GM18505 (cell line): Measurements from ENCODE around the gene LPXN.
"Not testable (repeated sequence)": the region's sequence is repeated elsewhere in the genome, so short reads cannot be mapped to it uniquely, and the experiment has no call there.

ENCODE experiments used
- ATAC-seq: cut with Tn5 transposase; IDR thresholded peaks from one replicate; pipeline ENCODE4 v1.9.1; 2021; ENCODE audit not compliant: unreplicated experiment
- POLR2A ChIP-seq: IDR thresholded peaks from 4 replicates; pipeline ENCODE4 v1.6.1; 2011; ENCODE audit warnings: borderline replicate concordance; ENCODE audit not compliant: insufficient read depth, insufficient read length; ENCODE audit errors: extremely low read depth

The LPXN gene

DNA sequence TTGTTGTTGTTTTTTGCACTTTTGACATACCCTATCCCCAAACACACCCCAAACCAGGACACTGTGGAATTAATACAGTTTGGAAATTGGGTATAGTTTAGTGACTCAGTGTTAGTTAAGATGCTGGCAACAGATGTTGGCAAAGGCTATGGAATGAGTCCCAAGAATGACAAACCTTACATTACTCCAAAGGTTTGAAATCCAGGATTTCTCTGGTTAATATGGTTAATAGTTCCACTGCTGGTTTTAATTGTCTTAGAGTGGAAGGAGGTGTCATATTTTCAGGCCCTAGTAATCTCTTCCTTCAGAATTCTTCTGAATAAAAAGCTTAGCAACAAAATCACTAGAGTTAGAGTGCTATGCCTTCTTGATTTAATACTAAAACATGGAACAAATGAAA, 775 bp downstream of the LPXN start:
- ATAC-seq: no peak

DNA sequence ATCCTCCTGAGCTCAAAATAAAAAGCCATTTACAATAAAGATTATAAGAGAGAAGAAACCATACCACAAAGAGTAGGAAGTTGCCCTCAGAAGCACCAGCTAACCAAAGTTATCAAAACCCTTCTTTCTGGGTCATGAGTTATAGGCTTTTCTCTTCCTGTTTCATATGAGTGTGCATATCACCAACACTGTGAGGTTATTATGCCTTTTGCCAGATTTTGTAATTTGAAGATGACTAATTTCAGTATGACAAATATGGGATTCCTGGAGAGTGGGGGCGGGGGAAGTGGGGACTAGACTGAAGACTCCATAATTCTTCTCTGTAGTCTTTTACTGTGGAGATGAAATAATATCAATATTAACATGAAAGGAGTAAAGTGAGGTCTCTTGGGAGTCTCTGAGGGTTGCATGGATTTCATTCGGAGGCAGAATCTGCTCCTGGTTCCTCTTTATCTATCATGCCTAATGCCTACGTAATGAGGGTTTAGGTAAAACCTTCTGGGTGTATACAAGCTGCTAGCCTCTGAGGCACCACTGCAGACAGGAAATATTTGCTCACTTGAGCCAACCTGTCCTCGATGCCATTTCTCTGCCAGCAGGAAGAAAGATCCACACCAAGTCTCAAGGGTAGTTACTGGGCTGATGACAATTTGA, 2.1 kb downstream of the LPXN start:
- ATAC-seq: peak; percentile 29
- peak; percentile 57 for TF ChIP-seq POLR2A

More for the DNA sequence above, 775 bp downstream of the LPXN start:
- no peak for TF ChIP-seq POLR2A

DNA sequence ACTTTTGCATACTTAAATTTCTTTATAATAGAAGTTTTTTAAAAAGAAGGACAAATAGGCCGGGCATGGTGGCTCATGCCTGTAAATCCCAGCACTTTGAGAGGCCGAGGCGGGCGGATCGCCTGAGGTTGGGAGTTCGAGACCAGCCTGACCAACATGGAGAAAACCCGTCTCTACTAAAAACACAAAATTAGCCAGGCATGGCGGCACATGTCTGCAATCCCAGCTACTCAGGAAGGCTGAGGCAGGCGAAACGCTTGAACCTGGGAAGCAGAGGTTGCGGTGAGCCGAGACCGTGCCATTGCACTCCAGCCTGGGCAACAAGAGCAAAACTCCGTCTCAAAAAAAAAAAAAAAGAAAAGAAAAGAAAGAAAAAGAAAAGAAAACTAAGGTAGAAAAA, 2.8 kb downstream of the LPXN start:
- ATAC-seq: not testable (repeated sequence)

DNA sequence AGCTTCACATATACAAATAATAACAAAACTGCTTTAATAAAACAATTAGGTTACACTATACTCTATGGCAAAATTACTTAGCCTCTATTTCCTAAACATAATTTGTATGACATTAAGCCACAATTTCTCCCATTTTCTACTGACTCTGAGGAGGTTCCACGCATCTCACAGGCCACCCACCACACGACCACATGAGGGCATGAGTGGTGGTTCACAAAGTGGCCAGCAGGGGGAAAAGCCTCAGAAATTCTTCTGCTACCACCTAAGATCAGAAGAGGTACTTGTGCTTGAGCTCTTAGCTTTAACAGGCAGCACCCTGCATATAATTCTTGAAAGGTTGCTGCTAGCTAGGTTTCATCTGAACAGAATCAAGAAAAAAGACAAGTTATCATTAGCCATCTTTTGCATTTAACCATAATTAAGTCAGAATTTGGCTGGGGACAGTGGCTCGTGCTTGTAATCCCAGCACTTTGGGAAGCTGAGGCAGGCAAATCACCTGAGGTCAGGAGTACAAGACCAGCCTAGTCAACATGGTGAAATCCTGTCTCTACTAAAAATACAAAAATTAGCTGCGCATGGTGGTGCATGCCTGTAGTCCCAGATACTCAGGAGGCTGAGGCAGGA, 7.7 kb downstream of the LPXN start:
- peak; percentile 93 for ATAC-seq

DNA sequence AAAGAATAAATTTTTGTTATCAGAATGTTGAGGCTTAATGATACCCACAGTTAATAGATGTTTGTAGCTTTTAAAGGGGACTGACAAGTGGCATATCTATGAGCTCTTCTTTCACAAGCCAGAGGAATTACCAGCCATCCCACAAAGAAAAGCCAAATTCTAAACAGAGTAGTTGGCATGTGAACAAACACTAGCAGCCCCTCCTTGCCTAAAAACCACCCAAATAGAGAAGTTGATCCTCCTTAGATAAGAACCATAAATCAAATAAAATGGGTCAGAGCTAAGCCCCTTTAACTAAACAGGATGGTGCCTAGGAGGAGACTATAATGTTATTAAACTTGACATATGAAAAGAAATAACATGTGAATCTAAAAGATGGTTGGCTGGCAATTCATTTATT, 11.4 kb downstream of the LPXN start:
- no peak for ATAC-seq
- TF ChIP-seq POLR2A: no peak

More for the DNA sequence above, 7.7 kb downstream of the LPXN start:
- TF ChIP-seq POLR2A: no peak

DNA sequence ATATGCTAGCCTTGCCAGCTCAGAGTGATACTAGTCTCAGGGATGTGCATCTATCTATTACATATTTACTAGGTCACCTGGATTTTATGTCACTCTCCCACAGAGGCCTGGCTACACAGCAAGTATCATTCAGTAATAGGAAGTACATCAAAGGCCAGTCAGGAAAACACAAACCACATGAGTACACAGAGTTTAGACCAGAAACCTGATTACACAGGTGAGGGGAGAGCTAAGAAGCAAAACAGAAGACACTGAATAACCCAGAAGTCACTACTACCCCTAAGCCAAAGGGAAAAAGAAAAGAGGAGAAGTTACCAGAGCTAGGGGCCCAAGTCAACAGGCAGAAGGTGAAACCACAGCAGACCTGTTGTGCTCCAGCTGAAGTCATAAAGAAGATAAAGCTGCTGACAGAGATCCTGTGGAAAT, 13.3 kb downstream of the LPXN start:
- no peak for TF ChIP-seq POLR2A
- peak; percentile 70 for ATAC-seq

DNA sequence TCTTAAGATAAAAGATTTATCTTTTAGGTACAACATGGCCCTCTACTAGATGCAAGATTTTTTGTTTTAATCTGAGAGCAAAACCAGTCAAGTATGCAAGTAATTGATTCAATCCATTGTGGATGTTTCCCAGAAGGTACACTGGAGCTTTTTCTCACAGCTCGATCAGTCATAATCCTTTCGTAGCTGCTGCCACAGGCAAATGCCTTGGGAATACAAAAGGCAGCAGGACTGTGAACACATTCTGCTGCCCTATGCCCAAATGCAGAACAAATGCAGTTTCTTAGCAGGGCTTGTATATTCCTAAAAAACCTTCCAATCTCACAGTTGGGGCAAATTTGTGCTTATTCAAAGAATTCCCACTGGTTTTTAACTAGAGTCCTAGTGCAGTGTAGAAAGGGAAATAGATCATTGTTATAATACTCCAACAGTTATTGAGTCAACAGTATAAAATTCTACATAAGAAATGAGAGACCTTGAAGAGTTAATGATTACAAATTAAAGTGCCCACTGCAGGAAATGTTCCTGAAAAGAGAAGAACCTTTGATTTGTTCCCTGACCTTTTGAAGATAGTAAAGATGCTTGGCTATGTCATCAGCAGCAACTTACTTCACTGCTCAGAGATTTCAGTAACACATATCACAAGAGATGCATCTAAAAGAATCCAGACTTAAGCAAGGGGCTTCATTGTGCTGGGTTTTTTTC, 14.1 kb downstream of the LPXN start:
- TF ChIP-seq POLR2A: no peak
- ATAC-seq: no peak

DNA sequence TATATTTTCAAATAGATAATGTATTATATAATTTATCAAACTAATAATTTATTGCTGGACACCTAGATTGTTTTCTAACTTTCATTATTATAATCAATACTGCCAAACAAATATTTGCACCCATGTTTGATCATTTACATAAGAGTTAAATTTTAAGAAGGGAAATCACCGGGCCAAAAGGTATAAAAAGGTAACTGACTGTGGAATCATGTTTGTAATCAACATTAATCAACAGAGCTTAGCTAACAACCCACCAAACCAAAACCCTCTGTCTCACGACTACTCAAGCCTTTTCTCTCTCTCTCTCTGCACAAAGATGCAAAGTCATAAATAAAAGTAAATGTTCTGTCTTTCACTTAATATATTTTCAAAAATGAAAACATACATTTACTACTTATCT, 14.8 kb downstream of the LPXN start:
- no peak for TF ChIP-seq POLR2A
- no peak for ATAC-seq

DNA sequence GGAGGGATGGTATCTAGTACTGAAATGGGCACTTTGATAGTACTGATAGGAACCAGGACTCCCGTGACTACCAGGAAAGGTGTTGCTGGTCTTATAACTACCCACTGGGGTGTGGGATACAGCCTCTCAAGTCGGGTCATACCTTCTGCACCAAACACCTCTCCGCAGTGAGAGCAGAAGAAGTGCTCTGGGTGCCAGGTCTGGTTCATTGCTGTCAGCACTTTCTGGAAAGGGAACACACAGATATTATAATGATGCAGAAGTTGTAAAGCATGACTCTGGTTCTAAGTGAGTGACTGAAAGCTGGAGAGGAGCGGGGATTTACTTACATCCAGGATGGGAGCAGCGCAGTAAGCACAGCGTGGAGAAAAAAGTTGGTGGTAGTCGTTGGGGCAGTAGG, 26.0 kb downstream of the LPXN start:
- TF ChIP-seq POLR2A: no peak

DNA sequence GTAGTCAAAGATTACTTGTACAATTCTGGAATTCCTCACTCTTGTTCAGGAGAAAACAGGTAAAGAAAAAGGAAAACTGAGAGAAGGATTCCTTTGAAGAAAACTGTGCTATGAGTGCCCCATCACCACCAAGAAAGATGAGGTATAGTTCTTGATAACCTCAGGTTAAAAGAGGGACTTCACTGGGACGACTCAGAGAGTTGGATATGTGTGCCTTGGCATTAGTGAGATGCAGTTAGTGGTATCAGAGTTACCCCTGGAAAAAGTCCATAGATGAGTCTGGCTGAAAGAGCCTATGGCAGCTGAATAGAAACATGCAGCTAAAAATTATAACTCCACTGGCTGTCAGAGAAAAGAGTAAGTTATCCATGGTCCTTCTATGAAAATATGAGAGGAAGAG, 28.8 kb downstream of the LPXN start:
- ATAC-seq: no peak
- TF ChIP-seq POLR2A: no peak

More for the DNA sequence above, 26.0 kb downstream of the LPXN start:
- ATAC-seq: no peak

DNA sequence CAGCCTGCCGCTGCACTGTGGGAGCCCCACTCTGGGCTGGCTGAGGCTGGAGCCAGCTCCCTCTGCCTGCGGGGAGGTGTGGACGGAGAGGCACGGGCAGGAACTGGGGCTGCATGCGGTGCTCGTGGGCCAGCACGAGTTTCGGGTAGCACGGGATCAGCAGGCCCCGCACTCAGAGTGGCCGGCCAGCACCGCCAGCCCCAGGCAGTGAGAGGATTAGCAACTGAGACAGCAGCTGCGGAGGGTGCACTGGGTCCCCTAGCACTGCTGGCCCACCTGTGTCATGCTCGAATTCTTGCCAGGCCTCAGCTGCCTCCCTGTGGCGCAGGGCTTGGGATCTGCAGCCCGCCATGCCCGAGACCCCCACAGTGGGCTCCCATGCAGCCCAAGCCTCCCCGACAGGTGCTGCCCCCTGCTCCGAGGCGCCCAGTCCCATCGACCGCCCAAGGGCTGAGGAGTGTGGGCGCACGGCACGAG, 43.8 kb downstream of the LPXN start:
- no peak for TF ChIP-seq POLR2A
- ATAC-seq: no peak

DNA sequence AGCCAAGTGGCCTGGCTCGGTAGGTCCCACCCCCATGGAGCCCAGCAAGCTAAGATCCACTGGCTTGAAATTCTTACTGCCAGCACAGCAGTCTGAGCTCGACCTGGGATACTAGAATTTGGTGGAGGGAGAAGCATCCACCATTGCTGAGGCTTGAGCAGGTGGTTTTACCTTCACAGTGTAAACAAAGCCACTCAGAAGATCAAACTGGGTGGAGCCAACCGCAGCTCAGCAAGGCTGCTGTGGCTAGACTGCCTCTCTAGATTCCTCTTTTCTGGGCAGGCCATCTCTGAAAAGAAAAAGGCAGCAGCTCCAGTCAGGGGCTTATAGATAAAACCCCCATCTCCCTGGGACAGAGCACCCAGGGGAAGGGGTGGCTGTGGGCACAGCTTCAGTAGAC, 45.4 kb downstream of the LPXN start:
- ATAC-seq: no peak
- no peak for TF ChIP-seq POLR2A

DNA sequence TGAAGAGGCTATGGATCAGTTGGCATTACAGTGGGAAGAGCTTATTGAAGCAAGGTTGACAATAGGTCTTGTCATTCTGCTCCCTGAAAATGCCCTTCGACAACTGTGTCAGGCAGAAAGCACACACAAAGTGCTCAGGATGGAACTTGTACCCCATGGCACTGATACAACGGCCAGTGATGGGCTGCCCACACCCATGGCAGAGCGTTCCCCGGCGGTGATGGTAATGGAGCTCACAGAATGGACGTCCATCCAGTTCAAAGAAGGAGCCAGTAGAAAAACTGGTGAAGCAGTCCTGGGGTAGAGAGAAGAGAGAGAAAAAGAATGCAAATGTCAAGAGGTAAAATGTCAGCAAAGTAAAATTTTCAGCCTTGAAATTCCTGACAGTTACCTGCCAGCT, 48.2 kb downstream of the LPXN start:
- no peak for ATAC-seq
- TF ChIP-seq POLR2A: no peak

DNA sequence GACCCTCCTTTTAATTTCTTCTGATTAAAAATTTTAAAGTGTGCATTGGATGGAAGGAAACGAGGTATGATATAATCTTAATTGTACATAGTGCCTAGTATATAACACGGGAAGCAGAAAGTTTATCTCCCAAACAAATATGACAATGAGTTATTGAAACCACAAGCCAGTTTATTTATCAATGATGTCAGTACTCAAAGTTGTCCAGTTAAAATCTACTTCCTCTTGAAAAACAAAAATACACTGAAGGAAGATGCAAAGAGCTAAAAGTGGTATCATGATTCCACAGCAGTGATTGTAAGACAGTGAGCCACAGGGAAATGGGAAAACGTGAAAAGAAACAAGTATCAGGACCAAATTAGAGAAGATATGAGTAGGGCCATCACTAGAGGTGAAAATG, 48.9 kb downstream of the LPXN start:
- no peak for ATAC-seq
- no peak for TF ChIP-seq POLR2A
